Right lobe of liver (tissue), 6 donors: ENCODE data around the gene AXIN1. TPM values are rescaled to one million over a fixed set of nuclear protein-coding genes. Genes with fewer than 3 reads are reported as not detected.
"Not testable (repeated sequence)": the region's sequence is repeated elsewhere in the genome, so short reads cannot be mapped to it uniquely, and the experiment has no call there.

Experiments used
- ATAC-seq, 4 donors: fragments of 200-7000 bp; cut with Tn5 transposase; one replicate each; pipeline ENCODE4 v1.9.1; 2020; ENCODE audit warnings: mild to moderate bottlenecking in 4 of 4, moderate library complexity in 4 of 4
- DNase-seq, 3 donors: peaks; one replicate each; pipeline ENCODE4 v3.0.0-alpha.2; 2020
- H3K27ac ChIP-seq, 3 donors: fragments of 200-600 bp; one replicate each; pipeline ENCODE4 v1.8.0; 2022
- H3K27me3 ChIP-seq, 2 donors: fragments of 200-600 bp; one replicate each; pipeline ENCODE4 v1.8.0; 2022
- H3K36me3 ChIP-seq, 4 donors: fragments of 200-600 bp; sonication (generic) in 1 of 4; one replicate each; pipeline versions ENCODE4 v1.5.1 to v1.8.0; 2017 to 2022; ENCODE audit warnings: control low read depth in 1 of 4
- H3K4me1 ChIP-seq, 4 donors: fragments of 200-600 bp; sonication (generic) in 1 of 4; one replicate each; pipeline versions ENCODE4 v1.5.1 to v1.8.0; 2017 to 2022; ENCODE audit warnings: control low read depth in 1 of 4
- H3K4me3 ChIP-seq, 3 donors: fragments of 200-600 bp; one replicate each; pipeline ENCODE4 v1.8.0; 2022
- H3K9me3 ChIP-seq, 4 donors: fragments of 200-600 bp; sonication (generic) in 1 of 4; one replicate each; pipeline versions ENCODE4 v1.5.1 to v1.8.0; 2017 to 2022; ENCODE audit warnings: control low read depth in 1 of 4
- CTCF ChIP-seq, 4 donors: fragments of 200-600 bp in 3 of 4; fragments of 450-650 bp in 1 of 4; IDR thresholded peaks; one replicate each; pipeline versions ENCODE4 v1.5.1 to v1.8.0; 2016 to 2022; ENCODE audit warnings: antibody characterized with exemption in 4 of 4, mild to moderate bottlenecking in 2 of 4
- POLR2A ChIP-seq: fragments of 450-650 bp; IDR thresholded peaks from one replicate; pipeline ENCODE4 v1.6.1; 2017; ENCODE audit warnings: antibody characterized with exemption, mild to moderate bottlenecking
- WGBS: methylation state at CpG from one replicate; pipeline ENCODE4 v1.1.6; 2018; ENCODE audit warnings: low coverage, low lambda C conversion rate; ENCODE audit not compliant: insufficient coverage; ENCODE audit errors: missing lambda C conversion rate; 5-methylcytosine and 5-hydroxymethylcytosine counted together
- intact Hi-C, 2 donors: fragments of 100-400 bp; cut with DNase I; formaldehyde crosslinking; loops; one replicate each; pipeline versions ENCODE4 v1.11.2 to v1.14.1; 2022
- total RNA-seq, 6 experiments: library from RNA; depleted of rRNA in 2 of 6; stranded (reverse); fragments of >200 nt in 2 of 6; fragmentation: NEBNext Ultra II Directional in 3 of 6; extraction: Animal tissue kit (Norgen Biotek cat#: 25700) in 3 of 6; gene quantifications; one replicate each; pipeline versions ENCODE4 v1.1.0 to v1.2.4, GENCODE V29; 2016 to 2023
- donor health status: DM: no; HTN: yes; CAD: no.
- donor health status: DM: no; HTN: no; CAD: no.
- donor health status: DM: no; HTN: no; CAD: no.
- donor health status: DM: no; HTN: yes; CAD: no.
- donor health status: DM: no; HTN: yes; CAD: no.

AXIN1 gene
- total RNA-seq, 6 experiments from 2014 or later, result 5.5 to 17.4 (median 9.4) TPM

DNA sequence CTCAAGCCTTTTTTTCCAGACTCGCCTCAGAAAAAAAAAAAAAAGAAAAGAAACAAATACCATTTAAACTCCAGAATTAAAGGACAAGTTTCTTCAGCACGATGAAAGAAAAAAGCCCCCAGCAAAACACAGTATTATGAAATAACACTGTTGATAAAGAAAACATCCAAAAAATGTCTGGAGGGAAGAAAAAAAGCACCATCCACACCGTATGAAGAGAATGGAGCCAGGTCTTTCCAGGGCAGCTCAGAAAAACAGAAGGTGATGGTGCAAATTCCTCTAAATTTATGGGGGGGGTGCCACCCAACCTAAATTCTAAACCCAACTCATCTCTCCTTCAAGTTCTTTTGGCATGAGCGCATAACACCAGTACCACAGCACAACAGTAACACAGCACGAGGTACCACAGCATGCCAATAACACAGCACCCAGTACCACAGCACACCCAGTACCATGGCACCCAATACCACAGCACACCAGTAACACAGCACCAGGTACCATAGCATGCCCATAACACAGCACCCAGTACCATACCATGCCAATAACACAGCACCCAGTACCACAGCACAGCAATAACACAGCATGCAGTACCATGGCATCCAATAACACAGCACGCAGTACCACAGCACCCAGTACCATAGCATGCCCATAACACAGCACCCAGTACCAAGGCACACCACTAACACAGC lies 19.0 kb downstream of the AXIN1 start:
- H3K9me3 ChIP-seq, result no peaks in the 10 kb centered on the region
- DNase-seq, result no peak
- H3K27me3 ChIP-seq, result no peaks in the 10 kb centered on the region
- no peak for TF ChIP-seq CTCF (IDR thresholded peaks at IDR 0.05)
- TF ChIP-seq POLR2A, result no peak
- intact Hi-C loops, result no loop called here
- H3K36me3 ChIP-seq, result no peaks in the 10 kb centered on the region
- H3K27ac ChIP-seq, result no peak overlapping the region
- H3K4me3 ChIP-seq, result no peak overlapping the region
- no peak for ATAC-seq
- WGBS, result 69% methylated on average over 3 of the region's 6 CpGs
- H3K4me1 ChIP-seq, result peaks cover 0 to 8% (median 4%) of the 10 kb centered on the region in 4 donors

DNA sequence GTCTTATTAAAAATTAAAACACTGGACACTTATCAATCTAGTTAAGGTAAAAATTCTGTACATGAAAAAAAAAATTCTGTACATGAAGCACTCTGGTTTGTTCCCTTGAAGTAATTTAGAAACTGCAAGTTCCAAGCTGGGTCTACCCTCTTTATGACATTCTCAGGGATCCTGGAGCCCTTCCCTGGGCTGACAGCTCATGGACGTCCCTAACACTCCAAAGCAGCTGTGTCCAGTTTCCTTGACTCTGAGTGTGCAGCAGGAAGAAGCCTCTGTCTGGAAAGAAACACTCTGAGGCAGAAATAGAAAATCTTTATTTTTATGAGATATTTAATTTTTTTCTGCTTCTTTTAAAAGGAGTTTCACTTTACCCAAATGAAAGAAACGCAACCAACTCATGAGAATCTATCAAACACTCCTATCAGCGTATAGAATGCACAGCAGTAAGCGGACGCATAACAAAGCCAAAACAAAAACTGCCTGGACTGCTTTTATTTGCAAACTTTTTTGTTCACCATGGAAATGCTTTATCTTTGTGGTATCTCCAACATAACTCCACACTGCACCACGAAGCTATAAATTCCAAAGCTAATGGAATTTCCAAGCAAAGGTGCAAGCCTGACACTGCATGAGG lies 21.2 kb downstream of the AXIN1 start:
- ATAC-seq, result not testable (repeated sequence)
- 58% methylated on average over 5 of the region's 6 CpGs for WGBS

DNA sequence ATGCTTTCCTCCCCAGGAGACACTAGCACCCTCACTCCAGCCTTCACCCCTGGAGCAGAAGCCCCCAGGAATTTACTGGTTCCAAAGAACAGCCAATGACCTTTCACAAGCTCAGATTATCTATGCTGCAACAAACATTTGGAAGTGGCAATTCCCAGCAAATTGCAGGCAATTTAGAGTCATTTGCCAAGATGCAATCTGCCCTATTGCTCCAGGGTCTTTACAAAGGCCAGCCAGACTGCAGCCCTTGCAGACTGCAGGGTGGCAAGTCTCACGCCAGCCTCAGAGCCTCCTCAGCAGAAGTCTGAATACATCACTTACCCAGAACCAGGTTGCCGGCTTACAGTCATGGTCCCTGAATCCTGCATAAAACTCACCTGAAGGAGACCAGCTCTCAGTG lies 21.8 kb downstream of the AXIN1 start:
- Histone ChIP-seq H3K27ac (no peak overlapping the region), H3K4me1 (peaks cover 0 to 27% (median 13%) of the 10 kb centered on the region in 4 donors), H3K36me3 (no peaks in the 10 kb centered on the region), H3K4me3 (no peak overlapping the region), H3K9me3 (no peaks in the 10 kb centered on the region), H3K27me3 (no peaks in the 10 kb centered on the region)
- TF ChIP-seq POLR2A (no peak), CTCF (IDR thresholded peaks at IDR 0.05) (no peak)
- no peak for ATAC-seq
- WGBS, result 81% methylated on average over 2 of the region's 2 CpGs
- DNase-seq, result no peak
- intact Hi-C loops, result no loop called here

More for the DNA sequence above, 21.2 kb downstream of the AXIN1 start:
- intact Hi-C loops, DNase-seq, H3K27ac ChIP-seq, H3K36me3 ChIP-seq, H3K4me3 ChIP-seq, H3K9me3 ChIP-seq, H3K27me3 ChIP-seq: not testable (repeated sequence)
- H3K4me1 ChIP-seq, result peaks cover 0 to 27% (median 13%) of the 10 kb centered on the region in 4 donors

DNA sequence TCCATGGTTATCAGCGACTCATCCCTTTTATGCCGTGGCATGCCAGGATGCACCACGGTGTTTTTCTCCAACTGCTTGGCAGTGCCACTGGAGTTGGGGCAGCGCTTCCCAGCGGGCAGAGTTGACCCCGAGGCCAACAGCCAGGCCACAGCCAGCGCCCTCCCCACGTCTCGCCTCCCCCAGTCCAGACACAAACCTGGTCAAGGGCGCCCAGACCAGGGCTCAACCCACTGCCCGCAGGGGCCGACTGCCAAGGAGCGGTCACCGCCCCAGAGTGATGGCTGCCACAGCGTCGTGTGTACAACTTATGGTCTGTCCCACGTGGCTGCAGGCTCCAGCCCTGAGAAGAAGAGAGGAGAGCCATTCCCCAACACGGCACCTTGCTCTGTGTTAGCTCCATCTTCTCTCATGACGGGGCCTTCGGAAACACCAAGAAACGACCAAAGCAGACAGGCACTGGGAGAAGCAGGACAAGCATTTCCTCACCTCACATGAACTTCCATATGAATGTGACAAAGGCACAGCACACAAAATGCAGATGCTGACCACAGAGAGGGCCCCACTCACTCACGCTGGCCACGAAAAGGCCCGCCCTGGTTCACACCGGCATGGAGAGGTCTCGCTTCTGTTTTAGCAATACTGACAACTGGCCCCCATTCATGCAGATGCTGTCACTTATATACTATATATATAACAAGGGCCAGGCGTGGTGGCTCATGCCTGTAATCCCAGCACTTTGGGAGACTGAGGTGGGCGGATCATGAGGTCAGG lies 27.0 kb downstream of the AXIN1 start:
- no peak for TF ChIP-seq POLR2A
- no peak for TF ChIP-seq CTCF (IDR thresholded peaks at IDR 0.05)
- H3K4me3 ChIP-seq, result no peak overlapping the region
- H3K4me1 ChIP-seq, result peaks cover 0 to 21% (median 10%) of the 10 kb centered on the region in 4 donors
- H3K36me3 ChIP-seq, result no peaks in the 10 kb centered on the region
- no peak overlapping the region for H3K27ac ChIP-seq
- no peak for DNase-seq
- H3K9me3 ChIP-seq, result no peaks in the 10 kb centered on the region
- 69% methylated on average over 10 of the region's 28 CpGs for WGBS
- no peaks in the 10 kb centered on the region for H3K27me3 ChIP-seq
- ATAC-seq, result no peak
- intact Hi-C loops, result no loop called here
